ENCODE results near the gene RGS6. TPM values are rescaled to one million over a fixed set of nuclear protein-coding genes. Genes with fewer than 3 reads are reported as not detected.

Gene RGS6
- total RNA-seq, 2 experiments from 2014 or later, result not detected

GRCh38 chr14:72478471-72478893 is 546.3 kb downstream of the RGS6 start:
- H3K4me3 ChIP-seq (ENCODE audit: low read length), result no peak overlapping the region
- H3K4me1 Mint-ChIP-seq (ENCODE audit: low read depth), result peaks cover 53% of the 10 kb centered on the region
- H3K27me3 ChIP-seq (ENCODE audit: control insufficient read depth in 1 of 2, insufficient read depth in 2 of 2, low read length in 2 of 2), result no peaks in the 10 kb centered on the region
- intact Hi-C loops (cut with DNase I, micrococcal nuclease), result no loop called here
- no peaks in the 10 kb centered on the region for H3K27me3 Mint-ChIP-seq
- ATAC-seq (ENCODE audit: poor library complexity) (no peak), DNase-seq (no peak)
- no peaks in the 10 kb centered on the region for H3K9me3 ChIP-seq (ENCODE audit: control insufficient read depth in 1 of 2, insufficient read depth in 1 of 2, low read length in 2 of 2)
- H3K4me3 Mint-ChIP-seq, result no peak overlapping the region
- no peak overlapping the region for H3K27ac ChIP-seq (ENCODE audit: low read depth in 1 of 2, low read length in 2 of 2)
- peaks cover 39% of the 10 kb centered on the region for H3K4me1 ChIP-seq (ENCODE audit: insufficient read depth, low read length)
- H3K27ac Mint-ChIP-seq, result no peak overlapping the region
- no peak for TF ChIP-seq CTCF (IDR thresholded peaks at IDR 0.05)
- H3K36me3 Mint-ChIP-seq (ENCODE audit: low read depth), result no peaks in the 10 kb centered on the region
- ChIA-PET POLR2A (no interaction called here), CTCF (no interaction called here)
- H3K36me3 ChIP-seq (ENCODE audit: insufficient read depth, low read length), result no peaks in the 10 kb centered on the region
- H3K9me3 Mint-ChIP-seq, result no peaks in the 10 kb centered on the region

GRCh38 chr14:72479461-72479931 is 547.3 kb downstream of the RGS6 start:
- Mint-ChIP-seq H3K9me3 (no peaks in the 10 kb centered on the region), H3K36me3 (ENCODE audit: low read depth) (no peaks in the 10 kb centered on the region), H3K4me3 (no peak overlapping the region), H3K27me3 (no peaks in the 10 kb centered on the region), H3K4me1 (ENCODE audit: low read depth) (peaks cover 53% of the 10 kb centered on the region), H3K27ac (no peak overlapping the region)
- peaks cover 39% of the 10 kb centered on the region for H3K4me1 ChIP-seq (ENCODE audit: insufficient read depth, low read length)
- no peaks in the 10 kb centered on the region for H3K27me3 ChIP-seq (ENCODE audit: control insufficient read depth in 1 of 2, insufficient read depth in 2 of 2, low read length in 2 of 2)
- no peak for TF ChIP-seq CTCF (IDR thresholded peaks at IDR 0.05)
- CTCF ChIA-PET, result no interaction called here
- no peaks in the 10 kb centered on the region for H3K9me3 ChIP-seq (ENCODE audit: control insufficient read depth in 1 of 2, insufficient read depth in 1 of 2, low read length in 2 of 2)
- intact Hi-C loops (cut with DNase I, micrococcal nuclease), result no loop called here
- POLR2A ChIA-PET, result no interaction called here
- DNase-seq, result no peak
- H3K4me3 ChIP-seq (ENCODE audit: low read length), result no peak overlapping the region
- H3K27ac ChIP-seq (ENCODE audit: low read depth in 1 of 2, low read length in 2 of 2), result no peak overlapping the region
- H3K36me3 ChIP-seq (ENCODE audit: insufficient read depth, low read length), result no peaks in the 10 kb centered on the region
- ATAC-seq (ENCODE audit: poor library complexity), result no peak

- ChIA-PET POLR2A (no interaction called here), CTCF (no interaction called here)
- Mint-ChIP-seq H3K4me3 (no peak overlapping the region), H3K4me1 (ENCODE audit: low read depth) (peaks cover 53% of the 10 kb centered on the region), H3K36me3 (ENCODE audit: low read depth) (no peaks in the 10 kb centered on the region), H3K27ac (no peak overlapping the region), H3K9me3 (no peaks in the 10 kb centered on the region), H3K27me3 (no peaks in the 10 kb centered on the region)
- no peaks in the 10 kb centered on the region for H3K36me3 ChIP-seq (ENCODE audit: insufficient read depth, low read length)
- no peak overlapping the region for H3K4me3 ChIP-seq (ENCODE audit: low read length)
- no peaks in the 10 kb centered on the region for H3K27me3 ChIP-seq (ENCODE audit: control insufficient read depth in 1 of 2, insufficient read depth in 2 of 2, low read length in 2 of 2)
- H3K4me1 ChIP-seq (ENCODE audit: insufficient read depth, low read length), result peaks cover 39% of the 10 kb centered on the region
- H3K9me3 ChIP-seq (ENCODE audit: control insufficient read depth in 1 of 2, insufficient read depth in 1 of 2, low read length in 2 of 2), result no peaks in the 10 kb centered on the region
- TF ChIP-seq CTCF (IDR thresholded peaks at IDR 0.05), result no peak
- no peak overlapping the region for H3K27ac ChIP-seq (ENCODE audit: low read depth in 1 of 2, low read length in 2 of 2)
- no peak for ATAC-seq (ENCODE audit: poor library complexity)
- no peak for DNase-seq
- intact Hi-C loops (cut with DNase I, micrococcal nuclease), result no loop called here
Observed at GRCh38 chr14:72480464-72481243, 548.4 kb downstream of the RGS6 start.

Data from CD4-positive, alpha-beta T cell (primary cell).